Muscle of leg (tissue), 11 donors: ENCODE measurements around the gene ZNF677. TPM values are rescaled to one million over a fixed set of nuclear protein-coding genes. Genes with fewer than 3 reads are reported as not detected.
"Not testable (repeated sequence)": the region's sequence is repeated elsewhere in the genome, so short reads cannot be mapped to it uniquely, and the experiment has no call there.

Experiments used
- DNase-seq: peaks from one replicate; pipeline ENCODE4 v3.0.0; 2013
- H3K27ac ChIP-seq: one replicate; pipeline ENCODE4 v1.5.1; 2013; ENCODE audit warnings: mild to moderate bottlenecking, low read length, control low read depth
- H3K27me3 ChIP-seq: one replicate; pipeline ENCODE4 v1.6.1; 2013; ENCODE audit warnings: low read length; ENCODE audit not compliant: control insufficient read depth, insufficient read depth
- H3K36me3 ChIP-seq: one replicate; pipeline ENCODE4 v1.6.1; 2013; ENCODE audit warnings: low read length; ENCODE audit not compliant: control insufficient read depth, insufficient read depth
- H3K4me1 ChIP-seq: one replicate; pipeline ENCODE4 v1.6.1; 2013; ENCODE audit warnings: low read length; ENCODE audit not compliant: control insufficient read depth, insufficient read depth
- H3K4me3 ChIP-seq: one replicate; pipeline ENCODE4 v1.5.1; 2013; ENCODE audit warnings: low read length, control low read depth
- H3K9me3 ChIP-seq: replicated peaks from 2 replicates; pipeline ENCODE4 v1.6.1; 2013; ENCODE audit warnings: low read depth, low read length; ENCODE audit not compliant: control insufficient read depth
- WGBS: methylation state at CpG from one replicate; pipeline ENCODE4 v1.1.5; 2013; ENCODE audit warnings: missing lambda C conversion rate; ENCODE audit not compliant: insufficient coverage; 5-methylcytosine and 5-hydroxymethylcytosine counted together
- polyA plus RNA-seq, 8 donors: library from polyadenylated mRNA; unstranded; fragments of 120-200 nt; gene quantifications; one replicate each; pipeline versions ENCODE4 v1.2.1 to v1.2.3, GENCODE V29; 2013; ENCODE audit warnings: inconsistent platforms in 1 of 8, low replicate concordance in 1 of 8; ENCODE audit not compliant: insufficient read length in 8 of 8, insufficient read depth in 1 of 8
- total RNA-seq: library from RNA; stranded (reverse); fragments of 120-200 nt; gene quantifications from one replicate; pipeline ENCODE4 v1.2.4, GENCODE V29; 2013

ZNF677 gene
- total and polyA plus RNA-seq, 9 donors: 19.3 to 32.5 (median 28.8) TPM

GRCh38 chr19:53195265-53195903 lies 59.3 kb downstream of the ZNF677 start:
- Histone ChIP-seq H3K4me1 (peaks cover 15% of the 10 kb centered on the region), H3K4me3 (no peak overlapping the region), H3K27me3 (no peaks in the 10 kb centered on the region), H3K27ac (no peak overlapping the region), H3K36me3 (peaks cover 4% of the 10 kb centered on the region), H3K9me3 (peaks cover 4% of the 10 kb centered on the region)
- WGBS: 0% methylated on average over 1 of the region's 3 CpGs
- peak; percentile 92 for DNase-seq

GRCh38 chr19:53193535-53194222 lies 61.0 kb downstream of the ZNF677 start:
- WGBS: 68% methylated on average over 6 of the region's 12 CpGs
- H3K4me1 ChIP-seq: peaks cover 15% of the 10 kb centered on the region
- H3K4me3 ChIP-seq: peak overlapping the region; percentile 82
- peaks cover 2% of the 10 kb centered on the region for H3K9me3 ChIP-seq
- peaks cover 4% of the 10 kb centered on the region for H3K36me3 ChIP-seq
- H3K27me3 ChIP-seq: no peaks in the 10 kb centered on the region
- H3K27ac ChIP-seq: peak overlapping the region; percentile 47
- DNase-seq: no peak

GRCh38 chr19:53192771-53193534 lies 61.7 kb downstream of the ZNF677 start, which contains the start of gene ZNF665:
TSS of gene ZNF665 (minus strand) at chr19:53193358. CDS start at chr19:53182898, 10,460 bp downstream.
- Histone ChIP-seq H3K9me3 (no peaks in the 10 kb centered on the region), H3K27ac (peak within 1 kb of the TSS; percentile 84), H3K4me1 (peaks cover 15% of the 10 kb centered on the region), H3K36me3 (peaks cover 4% of the 10 kb centered on the region), H3K4me3 (peak within 1 kb of the TSS; percentile 82), H3K27me3 (no peaks in the 10 kb centered on the region)
- under 1% methylated on average over 41 of the region's 53 CpGs for WGBS
- peak; percentile 94 for DNase-seq

GRCh38 chr19:53190253-53190652 lies 64.4 kb downstream of the ZNF677 start:
- H3K36me3 ChIP-seq: peaks cover 4% of the 10 kb centered on the region
- no CpG with 5 or more reads among the region's 3 CpGs for WGBS

GRCh38 chr19:53189691-53190198 lies 64.9 kb downstream of the ZNF677 start:
- not testable (repeated sequence) for H3K9me3 ChIP-seq, H3K27me3 ChIP-seq, H3K27ac ChIP-seq, H3K4me3 ChIP-seq, DNase-seq, H3K36me3 ChIP-seq
- WGBS: 36% methylated on average over 4 of the region's 16 CpGs
- peaks cover 12% of the 10 kb centered on the region for H3K4me1 ChIP-seq

More at GRCh38 chr19:53190253-53190652, 64.4 kb downstream of the ZNF677 start:
- H3K4me1 ChIP-seq: peaks cover 12% of the 10 kb centered on the region
- no peaks in the 10 kb centered on the region for H3K27me3 ChIP-seq
- no peak overlapping the region for H3K4me3 ChIP-seq
- no peaks in the 10 kb centered on the region for H3K9me3 ChIP-seq
- DNase-seq: no peak
- no peak overlapping the region for H3K27ac ChIP-seq

Other genes with a start within 250 kb of the ZNF677 start
- gene ERVV-1, start 241.0 kb downstream of the ZNF677 start, total RNA-seq: 0.04 TPM
- under 1 TPM in 3 of 8 donors, not detected in 5; 0.07 to 0.08 (median 0.08) TPM for gene ERVV-1, start 241.0 kb downstream of the ZNF677 start, polyA plus RNA-seq
- gene ERVV-2, start 210.1 kb downstream of the ZNF677 start, total RNA-seq: not detected
- under 1 TPM in 1 of 8 donors, not detected in 7; 0.05 TPM for gene ERVV-2, start 210.1 kb downstream of the ZNF677 start, polyA plus RNA-seq
- gene ZNF160, start 151.5 kb downstream of the ZNF677 start, total RNA-seq: 27.5 TPM
- gene ZNF160, start 151.5 kb downstream of the ZNF677 start, polyA plus RNA-seq: 10 to 100 TPM; 15.7 to 26.0 (median 18.8) TPM
- 13.0 TPM for gene ZNF415, start 122.0 kb downstream of the ZNF677 start, total RNA-seq
- 10 to 100 TPM in 6 of 8 donors, 1 to 10 TPM in 2; 9.2 to 13.4 (median 12.3) TPM for gene ZNF415, start 122.0 kb downstream of the ZNF677 start, polyA plus RNA-seq
- 9.6 TPM for gene ZNF347, start 95.8 kb downstream of the ZNF677 start, total RNA-seq
- gene ZNF347, start 95.8 kb downstream of the ZNF677 start, polyA plus RNA-seq: 1 to 10 TPM; 4.5 to 8.5 (median 6.0) TPM
- gene ZNF665, start 61.5 kb downstream of the ZNF677 start, total RNA-seq: 4.7 TPM
- gene ZNF665, start 61.5 kb downstream of the ZNF677 start, polyA plus RNA-seq: 1 to 10 TPM; 3.3 to 4.9 (median 3.8) TPM
- gene VN1R2, start 3.4 kb upstream of the ZNF677 start, total RNA-seq: 0.04 TPM
- not detected for gene VN1R2, start 3.4 kb upstream of the ZNF677 start, polyA plus RNA-seq
- not detected for gene VN1R4, start 12.8 kb upstream of the ZNF677 start, total RNA-seq
- not detected for gene VN1R4, start 12.8 kb upstream of the ZNF677 start, polyA plus RNA-seq
- 9.6 TPM for gene ZNF845, start 78.9 kb upstream of the ZNF677 start, total RNA-seq
- 1 to 10 TPM; 3.3 to 6.2 (median 5.8) TPM for gene ZNF845, start 78.9 kb upstream of the ZNF677 start, polyA plus RNA-seq
- gene ZNF525, start 110.8 kb upstream of the ZNF677 start, total RNA-seq: 12.3 TPM
- 1 to 10 TPM; 3.7 to 7.5 (median 4.8) TPM for gene ZNF525, start 110.8 kb upstream of the ZNF677 start, polyA plus RNA-seq
- 12.0 TPM for gene ZNF765, start 140.3 kb upstream of the ZNF677 start, total RNA-seq
- 10 to 100 TPM in 1 of 8 donors, 1 to 10 TPM in 7; 5.5 to 10.2 (median 7.6) TPM for gene ZNF765, start 140.3 kb upstream of the ZNF677 start, polyA plus RNA-seq
- gene ZNF761, start 177.1 kb upstream of the ZNF677 start, total RNA-seq: 9.9 TPM
- 10 to 100 TPM in 2 of 8 donors, 1 to 10 TPM in 6; 7.5 to 11.6 (median 8.3) TPM for gene ZNF761, start 177.1 kb upstream of the ZNF677 start, polyA plus RNA-seq
- 3.9 TPM for gene ZNF813, start 212.9 kb upstream of the ZNF677 start, total RNA-seq
- gene ZNF813, start 212.9 kb upstream of the ZNF677 start, polyA plus RNA-seq: 1 to 10 TPM; 2.2 to 3.6 (median 2.6) TPM